GM12874 (cell line): ENCODE results near the gene AHI1.

ENCODE experiments used
- CTCF ChIP-seq: IDR thresholded peaks from 2 replicates; pipeline ENCODE4 v1.5.1; 2011; ENCODE audit warnings: low read depth, mild to moderate bottlenecking, control low read depth, low read length, moderate library complexity; ENCODE audit not compliant: insufficient read depth

The AHI1 gene

GRCh38 chr6:135281227-135281626 lies 216.3 kb downstream of the AHI1 start:
- no peak for TF ChIP-seq CTCF

- TF ChIP-seq CTCF, result no peak
Observed at GRCh38 chr6:135280375-135281136, 217.0 kb downstream of the AHI1 start.

- no peak for TF ChIP-seq CTCF
Observed at GRCh38 chr6:135277422-135277821, 220.1 kb downstream of the AHI1 start.

GRCh38 chr6:135274561-135275293 lies 222.8 kb downstream of the AHI1 start:
- no peak for TF ChIP-seq CTCF

GRCh38 chr6:135271626-135272025 lies 225.9 kb downstream of the AHI1 start:
- TF ChIP-seq CTCF, result no peak

- TF ChIP-seq CTCF, result no peak
Observed at GRCh38 chr6:135270676-135271536, 226.6 kb downstream of the AHI1 start.

GRCh38 chr6:135269481-135269891 lies 228.1 kb downstream of the AHI1 start:
- TF ChIP-seq CTCF, result no peak
